Memory B cell (primary cell): Measurements from ENCODE around the gene PACRGL.
"Not testable (repeated sequence)": the region's sequence is repeated elsewhere in the genome, so short reads cannot be mapped to it uniquely, and the experiment has no call there.

ENCODE experiments used
- ATAC-seq: fragments of 150-1000 bp; cut with Tn5 transposase; 2 replicates; pipeline ENCODE4 v1.10.0; 2021; ENCODE audit warnings: low read depth, mild to moderate bottlenecking, moderate library complexity
- DNase-seq, 2 donors: peaks; one replicate each; pipeline ENCODE4 v3.0.0; 2022; ENCODE audit warnings: low spot score in 2 of 2
- H3K27ac Mint-ChIP-seq: one replicate; pipeline ENCODE4 v1.8.0; 2022; ENCODE audit warnings: mild to moderate bottlenecking, moderate library complexity, mixed read lengths
- H3K27me3 Mint-ChIP-seq: one replicate; pipeline ENCODE4 v1.8.0; 2022; ENCODE audit warnings: mixed read lengths
- H3K36me3 Mint-ChIP-seq: one replicate; pipeline ENCODE4 v1.8.0; 2022; ENCODE audit warnings: mild to moderate bottlenecking, mixed read lengths
- H3K4me1 Mint-ChIP-seq: one replicate; pipeline ENCODE4 v1.8.0; 2022; ENCODE audit warnings: mixed read lengths
- H3K4me3 Mint-ChIP-seq: one replicate; pipeline ENCODE4 v1.8.0; 2022; ENCODE audit warnings: mild to moderate bottlenecking, moderate library complexity, mixed read lengths
- H3K9me3 Mint-ChIP-seq: one replicate; pipeline ENCODE4 v1.8.0; 2022; ENCODE audit warnings: mixed read lengths

Gene PACRGL

DNA sequence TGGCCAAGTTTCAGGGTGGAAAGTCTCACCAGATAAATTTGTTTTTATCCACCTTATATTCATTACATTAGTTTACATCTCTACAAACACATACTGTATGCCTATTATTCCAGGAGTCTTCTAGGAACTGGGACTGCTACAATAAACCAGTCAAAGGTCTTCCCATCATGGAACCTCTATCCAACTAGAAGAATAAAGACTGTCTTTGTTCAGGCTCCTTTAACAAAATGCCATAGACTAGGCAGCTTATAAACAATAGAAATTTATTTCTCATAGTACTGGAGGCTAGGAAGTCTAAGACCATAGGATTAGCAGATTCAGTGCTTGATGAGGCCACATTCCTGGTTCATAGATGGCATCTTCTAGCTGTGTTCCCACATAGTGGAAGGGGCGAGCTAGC is 61.6 kb downstream of the PACRGL start:
- no peaks in the 10 kb centered on the region for H3K27me3 Mint-ChIP-seq
- ATAC-seq, result no peak
- H3K4me3 Mint-ChIP-seq, result no peak overlapping the region
- no peak for DNase-seq
- no peaks in the 10 kb centered on the region for H3K36me3 Mint-ChIP-seq
- H3K27ac Mint-ChIP-seq, result no peak overlapping the region
- no peaks in the 10 kb centered on the region for H3K4me1 Mint-ChIP-seq
- no peaks in the 10 kb centered on the region for H3K9me3 Mint-ChIP-seq

- H3K27ac Mint-ChIP-seq, result no peak overlapping the region
- no peak overlapping the region for H3K4me3 Mint-ChIP-seq
- no peaks in the 10 kb centered on the region for H3K27me3 Mint-ChIP-seq
- DNase-seq, result no peak
- no peaks in the 10 kb centered on the region for H3K36me3 Mint-ChIP-seq
- no peaks in the 10 kb centered on the region for H3K4me1 Mint-ChIP-seq
- no peak for ATAC-seq
- H3K9me3 Mint-ChIP-seq, result no peaks in the 10 kb centered on the region
These were observed 64.2 kb downstream of the PACRGL start for GRCh38 chr4:20764366-20764992.

DNA sequence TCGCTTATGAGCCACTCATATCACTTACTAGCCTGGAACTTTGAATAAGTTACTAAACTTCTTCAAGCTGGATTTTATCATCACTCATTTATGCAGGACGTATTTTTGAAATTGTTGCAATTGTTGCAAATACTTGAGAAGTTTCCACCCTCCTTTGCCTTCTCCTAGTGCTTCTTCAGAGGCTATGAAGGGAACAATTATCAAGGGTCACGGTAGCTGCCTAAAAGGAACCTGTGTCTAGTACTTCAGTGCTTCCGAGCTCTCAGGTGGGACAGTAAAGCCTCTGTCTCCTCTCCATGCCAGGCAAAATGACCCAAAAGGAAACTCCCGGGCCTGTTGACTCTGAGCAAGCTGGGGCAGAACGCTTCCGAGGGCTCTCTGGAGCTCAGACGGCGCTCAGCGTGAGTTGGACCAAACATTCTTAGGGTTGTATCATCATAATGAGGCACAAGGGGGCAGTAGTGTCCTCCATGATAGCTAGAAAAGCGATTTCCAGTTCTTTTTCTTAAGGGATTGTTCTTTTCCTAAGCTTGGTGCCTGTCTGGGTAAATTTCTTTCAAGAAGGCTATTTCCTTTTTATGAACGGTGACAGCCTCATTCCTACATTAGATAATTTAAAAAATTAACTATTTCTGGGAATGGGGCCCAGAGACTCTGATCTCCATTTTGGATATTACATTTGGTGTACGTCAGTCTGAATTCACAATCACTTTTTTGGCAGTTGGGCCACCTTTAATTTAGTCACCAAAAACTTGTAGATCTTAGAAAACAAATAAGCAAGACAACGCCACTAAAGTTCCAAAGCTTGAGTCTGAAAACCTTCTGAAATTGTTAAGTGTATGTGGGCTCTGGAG is 73.1 kb downstream of the PACRGL start:
- no peak for DNase-seq
- no peak for ATAC-seq
- Mint-ChIP-seq H3K27me3 (peaks cover 1% of the 10 kb centered on the region), H3K4me1 (no peaks in the 10 kb centered on the region), H3K9me3 (peaks cover 2% of the 10 kb centered on the region), H3K4me3 (no peak overlapping the region), H3K27ac (no peak overlapping the region), H3K36me3 (no peaks in the 10 kb centered on the region)

GRCh38 chr4:20778896-20779295 is 78.6 kb downstream of the PACRGL start:
- peaks cover 19% of the 10 kb centered on the region for H3K9me3 Mint-ChIP-seq
- H3K4me1 Mint-ChIP-seq, result no peaks in the 10 kb centered on the region
- peaks cover 2% of the 10 kb centered on the region for H3K36me3 Mint-ChIP-seq
- no peak overlapping the region for H3K27ac Mint-ChIP-seq
- H3K4me3 Mint-ChIP-seq, result no peak overlapping the region
- H3K27me3 Mint-ChIP-seq, result peaks cover 7% of the 10 kb centered on the region
- ATAC-seq (no peak), DNase-seq (no peak)

DNA sequence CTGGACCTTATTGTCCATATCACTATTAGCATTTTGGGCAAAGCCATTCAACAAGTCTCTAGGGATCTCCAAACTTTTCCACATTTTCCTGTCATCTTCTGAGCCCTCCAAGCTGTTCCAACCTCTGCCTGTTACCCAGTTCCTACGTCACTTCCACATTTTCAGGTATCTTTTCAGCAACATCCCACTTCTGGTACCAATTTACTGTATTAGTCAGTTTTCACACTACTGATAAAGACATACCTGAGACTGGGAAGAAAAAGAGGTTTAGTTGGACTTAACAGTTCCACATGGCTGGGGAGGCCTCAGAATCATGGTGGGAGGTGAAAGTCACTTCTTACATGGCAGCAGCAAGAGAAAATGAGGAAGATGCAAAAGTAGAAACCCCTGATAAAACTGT is 82.9 kb downstream of the PACRGL start:
- peaks cover 17% of the 10 kb centered on the region for H3K9me3 Mint-ChIP-seq
- not testable (repeated sequence) for H3K4me1 Mint-ChIP-seq, ATAC-seq, H3K36me3 Mint-ChIP-seq, DNase-seq, H3K27me3 Mint-ChIP-seq, H3K4me3 Mint-ChIP-seq, H3K27ac Mint-ChIP-seq

DNA sequence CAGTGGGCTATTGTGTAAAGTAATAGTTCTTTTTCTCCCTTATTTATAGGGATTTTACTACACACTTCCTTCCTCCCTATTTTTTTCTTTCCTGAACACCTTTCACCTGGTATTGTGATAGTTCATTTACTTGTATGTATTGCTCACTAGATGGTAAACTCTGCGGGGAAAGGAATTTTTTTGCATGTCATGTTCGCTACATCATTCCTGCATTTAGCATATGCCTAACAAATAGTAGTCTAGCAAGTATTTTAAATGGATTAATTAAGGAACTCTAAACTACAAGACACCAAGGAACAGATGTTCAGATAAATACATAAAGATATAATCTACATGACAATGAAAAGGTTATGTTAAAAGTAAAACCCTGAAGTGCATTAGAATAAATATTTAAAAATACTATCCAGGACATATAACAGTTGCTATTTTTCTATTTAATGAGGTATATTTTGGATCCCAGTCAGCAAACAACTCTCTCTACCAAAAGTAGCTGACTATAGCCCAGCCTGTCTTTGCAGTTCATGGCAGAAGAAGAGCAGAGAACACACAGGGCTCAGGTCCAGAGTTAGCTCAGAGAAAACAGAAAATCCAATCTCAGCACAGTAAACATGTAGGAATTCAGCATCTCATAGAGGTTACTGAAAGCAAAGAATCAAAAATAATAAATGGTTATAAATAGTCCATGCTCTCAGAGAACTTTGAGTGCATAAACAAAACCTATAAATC is 87.8 kb downstream of the PACRGL start:
- Mint-ChIP-seq H3K4me1 (no peaks in the 10 kb centered on the region), H3K27ac (no peak overlapping the region), H3K27me3 (no peaks in the 10 kb centered on the region), H3K36me3 (no peaks in the 10 kb centered on the region), H3K4me3 (no peak overlapping the region), H3K9me3 (peaks cover 3% of the 10 kb centered on the region)
- DNase-seq (no peak), ATAC-seq (no peak)
